ENCODE measurements around the gene RPS6KC1. TPM values are rescaled to one million over a fixed set of nuclear protein-coding genes. Genes with fewer than 3 reads are reported as not detected.

Gene RPS6KC1
- total RNA-seq, 2 experiments from 2014 or later, result 9.4 to 10.7 TPM

DNA sequence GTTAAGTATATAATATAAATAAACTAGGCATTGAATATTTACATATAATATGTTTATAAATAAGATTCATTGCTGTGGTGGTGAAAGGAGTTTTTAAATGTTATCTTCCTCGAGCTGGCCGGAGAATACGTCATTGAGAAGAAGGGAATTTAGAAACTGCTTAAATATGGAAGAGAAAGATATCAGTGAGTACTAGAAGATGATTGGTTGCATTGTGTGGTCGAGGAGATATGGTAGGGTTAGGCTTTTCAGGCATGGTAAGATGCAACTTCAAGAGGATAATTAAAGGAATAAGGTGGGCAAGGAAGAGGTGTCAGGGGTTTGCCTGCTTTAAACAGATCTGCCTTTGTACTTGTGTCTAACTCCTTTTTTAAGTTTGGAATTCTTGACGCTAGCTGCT lies 73.5 kb downstream of the RPS6KC1 start:
- no peak for DNase-seq (ENCODE audit: low spot score)
- TF ChIP-seq, protein P1, sequence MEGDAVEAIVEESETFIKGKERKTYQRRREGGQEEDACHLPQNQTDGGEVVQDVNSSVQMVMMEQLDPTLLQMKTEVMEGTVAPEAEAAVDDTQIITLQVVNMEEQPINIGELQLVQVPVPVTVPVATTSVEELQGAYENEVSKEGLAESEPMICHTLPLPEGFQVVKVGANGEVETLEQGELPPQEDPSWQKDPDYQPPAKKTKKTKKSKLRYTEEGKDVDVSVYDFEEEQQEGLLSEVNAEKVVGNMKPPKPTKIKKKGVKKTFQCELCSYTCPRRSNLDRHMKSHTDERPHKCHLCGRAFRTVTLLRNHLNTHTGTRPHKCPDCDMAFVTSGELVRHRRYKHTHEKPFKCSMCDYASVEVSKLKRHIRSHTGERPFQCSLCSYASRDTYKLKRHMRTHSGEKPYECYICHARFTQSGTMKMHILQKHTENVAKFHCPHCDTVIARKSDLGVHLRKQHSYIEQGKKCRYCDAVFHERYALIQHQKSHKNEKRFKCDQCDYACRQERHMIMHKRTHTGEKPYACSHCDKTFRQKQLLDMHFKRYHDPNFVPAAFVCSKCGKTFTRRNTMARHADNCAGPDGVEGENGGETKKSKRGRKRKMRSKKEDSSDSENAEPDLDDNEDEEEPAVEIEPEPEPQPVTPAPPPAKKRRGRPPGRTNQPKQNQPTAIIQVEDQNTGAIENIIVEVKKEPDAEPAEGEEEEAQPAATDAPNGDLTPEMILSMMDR (conservative IDR thresholded peaks at IDR 0.05; ENCODE audit: low read length), result no peak
- no peak for TF ChIP-seq EZH2phosphoT487 (IDR thresholded peaks at IDR 0.05; ENCODE audit: borderline replicate concordance, low read depth, low read length)
- intact Hi-C loops (cut with micrococcal nuclease; ENCODE audit: unreplicated experiment), result no loop called here
- no peak overlapping the region for H3K4me2 ChIP-seq (ENCODE audit: low read length)
- ChIA-PET CTCF (ENCODE audit: unreplicated experiment) (no interaction called here), POLR2A (interaction anchor here (1.2 to 1.4 kb wide), 2 partner anchors 13 to 32 kb away, joined by 3 to 4 read pairs; no protein-coding TSS in a partner anchor)
- H3K9me2 ChIP-seq (ENCODE audit: insufficient read depth, low read length), result no peaks in the 10 kb centered on the region
- no peak overlapping the region for H3K4me3 ChIP-seq (ENCODE audit: low read depth, low read length, poor library complexity, severe bottlenecking)
- H3K79me2 ChIP-seq (ENCODE audit: insufficient read depth, low read depth, low read length), result no peaks in the 10 kb centered on the region
- H3K9me3 ChIP-seq (ENCODE audit: low read length), result no peaks in the 10 kb centered on the region
- no peak overlapping the region for H2AFZ ChIP-seq (ENCODE audit: low read length)
- peaks cover 5% of the 10 kb centered on the region; the same call in 1 of the 2 replicates for H4K20me1 ChIP-seq (ENCODE audit: insufficient read depth, low read length)
- H3K4me1 ChIP-seq (ENCODE audit: insufficient read depth, low read length, poor library complexity, severe bottlenecking), result no peaks in the 10 kb centered on the region
- H3K36me3 ChIP-seq (ENCODE audit: insufficient read depth, low read length), result no peaks in the 10 kb centered on the region
- BruUV-seq (replicated peaks), result no TSS peak
- no peak overlapping the region for H3K27ac ChIP-seq (ENCODE audit: low read depth, low read length, poor library complexity, severe bottlenecking)

DNA sequence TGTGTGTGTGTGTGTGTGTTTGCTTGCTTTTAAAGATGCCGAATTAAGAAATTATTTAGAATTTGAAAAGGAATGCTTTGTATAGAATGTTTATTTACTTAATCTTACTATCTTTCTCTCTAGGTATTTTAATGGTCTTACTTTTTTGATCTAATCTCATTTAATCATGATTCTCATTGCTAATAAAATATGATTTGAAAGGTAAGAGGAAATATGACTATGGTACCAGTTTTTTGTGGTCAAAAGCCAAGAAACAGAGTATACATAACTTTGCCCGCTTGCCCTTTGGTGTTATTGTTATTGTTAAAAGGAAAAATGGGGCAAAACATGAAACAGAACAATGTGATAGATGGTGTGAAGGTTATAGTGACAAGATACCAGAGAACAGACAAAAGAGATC lies 74.6 kb downstream of the RPS6KC1 start:
- DNase-seq (ENCODE audit: low spot score), result no peak
- Histone ChIP-seq H3K4me2 (ENCODE audit: low read length) (no peak overlapping the region), H3K4me3 (ENCODE audit: low read depth, low read length, poor library complexity, severe bottlenecking) (no peak overlapping the region), H3K27ac (ENCODE audit: low read depth, low read length, poor library complexity, severe bottlenecking) (no peak overlapping the region), H3K9me2 (ENCODE audit: insufficient read depth, low read length) (no peaks in the 10 kb centered on the region), H2AFZ (ENCODE audit: low read length) (no peak overlapping the region), H3K79me2 (ENCODE audit: insufficient read depth, low read depth, low read length) (no peaks in the 10 kb centered on the region), H3K9me3 (ENCODE audit: low read length) (no peaks in the 10 kb centered on the region), H4K20me1 (ENCODE audit: insufficient read depth, low read length) (peaks cover 5% of the 10 kb centered on the region; the same call in 1 of the 2 replicates), H3K4me1 (ENCODE audit: insufficient read depth, low read length, poor library complexity, severe bottlenecking) (no peaks in the 10 kb centered on the region), H3K36me3 (ENCODE audit: insufficient read depth, low read length) (no peaks in the 10 kb centered on the region)
- intact Hi-C loops (cut with micrococcal nuclease; ENCODE audit: unreplicated experiment), result no loop called here
- no TSS peak for BruUV-seq (replicated peaks)
- POLR2A ChIA-PET, result interaction anchor here (0.6 to 1.4 kb wide), 3 partner anchors 17 to 1188 kb away, joined by 3 to 4 read pairs (median 3); no protein-coding TSS in a partner anchor
- TF ChIP-seq EZH2phosphoT487 (IDR thresholded peaks at IDR 0.05; ENCODE audit: borderline replicate concordance, low read depth, low read length), result no peak
- TF ChIP-seq, protein P1 (conservative IDR thresholded peaks at IDR 0.05; ENCODE audit: low read length), result no peak
- CTCF ChIA-PET (ENCODE audit: unreplicated experiment), result no interaction called here

DNA sequence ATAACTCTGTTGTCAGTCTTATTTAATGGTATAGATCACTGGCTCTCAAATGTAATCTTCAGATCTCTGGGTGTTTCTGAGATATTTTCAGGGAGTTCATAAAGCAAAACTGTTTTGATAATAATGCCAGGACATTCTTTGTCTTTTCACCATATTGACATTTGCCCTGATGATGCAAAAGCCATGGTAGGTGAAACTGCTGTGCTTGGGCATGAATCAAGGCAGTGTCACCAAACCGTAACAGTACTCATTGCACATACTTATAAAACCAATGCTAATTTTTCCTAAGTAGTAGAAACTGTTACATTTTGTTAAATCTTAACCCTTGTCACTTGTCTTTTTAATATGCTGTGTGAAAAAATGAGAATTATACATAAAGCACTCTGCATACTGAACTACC lies 76.0 kb downstream of the RPS6KC1 start:
- intact Hi-C loops (cut with micrococcal nuclease; ENCODE audit: unreplicated experiment), result no loop called here
- H3K9me3 ChIP-seq (ENCODE audit: low read length), result no peaks in the 10 kb centered on the region
- no peaks in the 10 kb centered on the region for H3K79me2 ChIP-seq (ENCODE audit: insufficient read depth, low read depth, low read length)
- no peaks in the 10 kb centered on the region for H3K9me2 ChIP-seq (ENCODE audit: insufficient read depth, low read length)
- H3K4me3 ChIP-seq (ENCODE audit: low read depth, low read length, poor library complexity, severe bottlenecking), result no peak overlapping the region
- no TSS peak for BruUV-seq (replicated peaks)
- no peak overlapping the region for H3K27ac ChIP-seq (ENCODE audit: low read depth, low read length, poor library complexity, severe bottlenecking)
- POLR2A ChIA-PET, result no interaction called here
- no peaks in the 10 kb centered on the region for H3K36me3 ChIP-seq (ENCODE audit: insufficient read depth, low read length)
- H2AFZ ChIP-seq (ENCODE audit: low read length), result no peak overlapping the region
- no peak overlapping the region for H3K4me2 ChIP-seq (ENCODE audit: low read length)
- no peak for DNase-seq (ENCODE audit: low spot score)
- TF ChIP-seq, protein P1 (conservative IDR thresholded peaks at IDR 0.05; ENCODE audit: low read length), result no peak
- TF ChIP-seq EZH2phosphoT487 (IDR thresholded peaks at IDR 0.05; ENCODE audit: borderline replicate concordance, low read depth, low read length), result no peak
- peaks cover 5% of the 10 kb centered on the region; the same call in 1 of the 2 replicates for H4K20me1 ChIP-seq (ENCODE audit: insufficient read depth, low read length)
- CTCF ChIA-PET (ENCODE audit: unreplicated experiment), result no interaction called here
- H3K4me1 ChIP-seq (ENCODE audit: insufficient read depth, low read length, poor library complexity, severe bottlenecking), result no peaks in the 10 kb centered on the region
